Upper lobe of left lung (tissue), 6 donors: ENCODE measurements around the gene SLC23A2. TPM values are rescaled to one million over a fixed set of nuclear protein-coding genes. Genes with fewer than 3 reads are reported as not detected.
A peak's percentile ranks its signal among the peaks of the same experiment; 100 is the strongest.

ENCODE experiments used
- ATAC-seq, 2 donors: fragments of 200-7000 bp; cut with Tn5 transposase; one replicate each; pipeline ENCODE4 v1.9.1; 2022; ENCODE audit warnings: mild to moderate bottlenecking in 2 of 2, moderate library complexity in 2 of 2; ENCODE audit not compliant: low FRiP score in 2 of 2
- DNase-seq, 2 donors: peaks; one replicate each; pipeline ENCODE4 v3.0.0-alpha.2; 2019 to 2020
- H3K27ac ChIP-seq, 4 donors: fragments of 200-600 bp; sonication (generic); one replicate each; pipeline ENCODE4 v1.5.1; 2016 to 2019
- H3K27me3 ChIP-seq, 4 donors: fragments of 200-600 bp; sonication (generic); one replicate each; pipeline ENCODE4 v1.5.1; 2017 to 2019
- H3K36me3 ChIP-seq, 4 donors: fragments of 200-600 bp; sonication (generic); one replicate each; pipeline ENCODE4 v1.5.1; 2016 to 2019
- H3K4me1 ChIP-seq, 4 donors: fragments of 200-600 bp; sonication (generic); one replicate each; pipeline ENCODE4 v1.5.1; 2018 to 2019
- H3K4me3 ChIP-seq, 4 donors: fragments of 200-600 bp; sonication (generic); one replicate each; pipeline ENCODE4 v1.5.1; 2017 to 2019; ENCODE audit warnings: mild to moderate bottlenecking in 2 of 4, moderate library complexity in 1 of 4
- H3K9me3 ChIP-seq, 4 donors: fragments of 200-600 bp; sonication (generic); one replicate each; pipeline ENCODE4 v1.5.1; 2018 to 2019
- CTCF ChIP-seq, 6 experiments: fragments of 450-650 bp in 4 of 6; fragments of 200-600 bp in 2 of 6; sonication (generic) in 2 of 6; IDR thresholded peaks; one replicate each; pipeline ENCODE4 v1.5.1; 2016 to 2019; ENCODE audit warnings: antibody characterized with exemption in 6 of 6
- EP300 ChIP-seq, 4 donors: sonication (generic); formaldehyde crosslinking; IDR thresholded peaks; one replicate each; pipeline ENCODE4 v1.5.1; 2017; ENCODE audit warnings: antibody characterized with exemption in 4 of 4, control low read depth in 2 of 4
- POLR2A ChIP-seq, 4 donors: fragments of 450-650 bp; IDR thresholded peaks; one replicate each; pipeline ENCODE4 v1.5.1; 2016 to 2017; ENCODE audit warnings: antibody characterized with exemption in 4 of 4, mild to moderate bottlenecking in 2 of 4
- POLR2AphosphoS5 ChIP-seq, 2 donors: sonication (generic); formaldehyde crosslinking; IDR thresholded peaks; one replicate each; pipeline ENCODE4 v1.5.1; 2017; ENCODE audit warnings: antibody characterized with exemption in 2 of 2
- WGBS, 2 donors: methylation state at CpG; one replicate each; pipeline ENCODE4 v1.1.5; 2017 to 2018; 5-methylcytosine and 5-hydroxymethylcytosine counted together
- total RNA-seq, 6 donors: library from RNA; depleted of rRNA in 4 of 6; stranded (reverse); fragments of >200 nt in 4 of 6; gene quantifications; one replicate each; pipeline versions ENCODE4 v1.1.0 to v1.2.1, GENCODE V29; 2016 to 2021
- donor health status: DM: no; HTN: no; CAD: no; lungs with moderate emphysema.
- donor health status: DM: no; HTN: yes; CAD: no; lungs with severe emphysema.

The SLC23A2 gene
- 10 to 100 TPM; 13.1 to 26.2 (median 19.2) TPM for total RNA-seq

GRCh38 chr20:5001174-5002076, at the start of gene SLC23A2:
Gene SLC23A2 (minus strand): TSS chr20:5001510. CDS start chr20:4932562, 68,948 bp downstream.
- H3K36me3 ChIP-seq = no peaks in the 10 kb centered on the region
- peak within 1 kb of the TSS in 2 of 4 donors; percentile 75 to 82 for H3K27ac ChIP-seq
- no peaks in the 10 kb centered on the region for H3K27me3 ChIP-seq
- H3K4me1 ChIP-seq = peaks cover 6 to 23% (median 19%) of the 10 kb centered on the region in 4 donors
- no peaks in the 10 kb centered on the region for H3K9me3 ChIP-seq
- peak; percentile 60 to 92 for DNase-seq
- peak in 1 of 4 donors; percentile 26 for TF ChIP-seq POLR2A (IDR thresholded peaks at IDR 0.05)
- TF ChIP-seq CTCF (IDR thresholded peaks at IDR 0.05) = no peak
- TF ChIP-seq POLR2AphosphoS5 (IDR thresholded peaks at IDR 0.05) = peak in 1 of 2 donors; percentile 12
- no peak for TF ChIP-seq EP300 (IDR thresholded peaks at IDR 0.05)
- peak within 1 kb of the TSS; percentile 61 to 96 (median 91) for H3K4me3 ChIP-seq
- WGBS, 2 donors = 2 to 3% methylated on average over 18 to 34 of the region's 88 CpGs
- ATAC-seq = peak; percentile 21 to 88

- Histone ChIP-seq H3K9me3 (no peaks in the 10 kb centered on the region), H3K27me3 (no peaks in the 10 kb centered on the region), H3K36me3 (no peaks in the 10 kb centered on the region), H3K27ac (no peak overlapping the region), H3K4me3 (no peak overlapping the region), H3K4me1 (peaks cover 0 to 5% (median 1%) of the 10 kb centered on the region in 4 donors)
- peak; percentile 30 to 74 for ATAC-seq
- TF ChIP-seq CTCF (IDR thresholded peaks at IDR 0.05) (no peak), POLR2AphosphoS5 (IDR thresholded peaks at IDR 0.05) (no peak), POLR2A (IDR thresholded peaks at IDR 0.05) (no peak), EP300 (IDR thresholded peaks at IDR 0.05) (no peak)
- WGBS, 2 donors = 55 to 74% methylated on average over 8 of the region's 8 CpGs
- DNase-seq = no peak
These were observed 45.5 kb upstream of the SLC23A2 start for GRCh38 chr20:5046656-5047339.

GRCh38 chr20:5045906-5046305, 44.6 kb upstream of the SLC23A2 start:
- H3K9me3 ChIP-seq = no peaks in the 10 kb centered on the region
- no peak for DNase-seq

GRCh38 chr20:5044075-5044620, 42.8 kb upstream of the SLC23A2 start:
- H3K36me3 ChIP-seq = no peaks in the 10 kb centered on the region
- no peak overlapping the region for H3K4me3 ChIP-seq
- no peak overlapping the region for H3K27ac ChIP-seq
- ATAC-seq (no peak), DNase-seq (no peak)
- no peaks in the 10 kb centered on the region for H3K27me3 ChIP-seq
- TF ChIP-seq EP300 (IDR thresholded peaks at IDR 0.05) (no peak), CTCF (IDR thresholded peaks at IDR 0.05) (no peak), POLR2A (IDR thresholded peaks at IDR 0.05) (no peak), POLR2AphosphoS5 (IDR thresholded peaks at IDR 0.05) (no peak)
- peaks cover 0 to 5% (median 1%) of the 10 kb centered on the region in 4 donors for H3K4me1 ChIP-seq
- H3K9me3 ChIP-seq = no peaks in the 10 kb centered on the region
- 84 to 91% methylated on average over 10 of the region's 10 CpGs for WGBS, 2 donors

More at GRCh38 chr20:5045906-5046305, 44.6 kb upstream of the SLC23A2 start:
- no peak overlapping the region for H3K4me3 ChIP-seq
- 56 to 66% methylated on average over 3 of the region's 3 CpGs for WGBS, 2 donors
- no peak overlapping the region for H3K27ac ChIP-seq
- H3K36me3 ChIP-seq = no peaks in the 10 kb centered on the region
- TF ChIP-seq CTCF (IDR thresholded peaks at IDR 0.05) (no peak), EP300 (IDR thresholded peaks at IDR 0.05) (no peak), POLR2A (IDR thresholded peaks at IDR 0.05) (no peak), POLR2AphosphoS5 (IDR thresholded peaks at IDR 0.05) (no peak)
- no peaks in the 10 kb centered on the region for H3K27me3 ChIP-seq
- peaks cover 0 to 5% (median 1%) of the 10 kb centered on the region in 4 donors for H3K4me1 ChIP-seq
- ATAC-seq = no peak
